GM23248 (cell line): Measurements from ENCODE around the gene TMEM50A. TPM values are rescaled to one million over a fixed set of nuclear protein-coding genes. Genes with fewer than 3 reads are reported as not detected.
"Not testable (repeated sequence)": the region's sequence is repeated elsewhere in the genome, so short reads cannot be mapped to it uniquely, and the experiment has no call there.

Source experiments
- DNase-seq: peaks from one replicate; pipeline ENCODE4 v3.0.0-alpha.2; 2015
- H2AFZ ChIP-seq: fragments of 200-600 bp; sonication (generic); 2 replicates; pipeline ENCODE4 v1.6.1; 2016; ENCODE audit warnings: antibody characterized with exemption
- H3F3A ChIP-seq: fragments of 200-600 bp; sonication (generic); 2 replicates; pipeline ENCODE4 v1.6.1; 2016; ENCODE audit warnings: mild to moderate bottlenecking, antibody characterized with exemption, mixed run types; ENCODE audit not compliant: insufficient read depth
- H3K27ac ChIP-seq: fragments of 200-600 bp; sonication (generic); 2 replicates; pipeline ENCODE4 v1.5.1; 2016; ENCODE audit warnings: mild to moderate bottlenecking
- H3K27me3 ChIP-seq: fragments of 200-600 bp; sonication (generic); replicated peaks from 2 replicates; pipeline ENCODE4 v1.6.1; 2016; ENCODE audit warnings: mild to moderate bottlenecking; ENCODE audit not compliant: insufficient read depth
- H3K36me3 ChIP-seq: fragments of 200-600 bp; sonication (generic); 2 replicates; pipeline ENCODE4 v1.6.1; 2016; ENCODE audit warnings: low read depth, mild to moderate bottlenecking
- H3K4me1 ChIP-seq: fragments of 200-600 bp; sonication (generic); 2 replicates; pipeline ENCODE4 v1.6.1; 2016; ENCODE audit warnings: mild to moderate bottlenecking; ENCODE audit not compliant: insufficient read depth
- H3K4me2 ChIP-seq: fragments of 200-600 bp; sonication (generic); one replicate; pipeline ENCODE4 v1.6.1; 2016; ENCODE audit warnings: mild to moderate bottlenecking; ENCODE audit not compliant: unreplicated experiment
- H3K4me3 ChIP-seq: fragments of 200-600 bp; sonication (generic); 2 replicates; pipeline ENCODE4 v1.5.1; 2016; ENCODE audit warnings: mild to moderate bottlenecking
- H3K79me2 ChIP-seq: fragments of 200-600 bp; sonication (generic); 2 replicates; pipeline ENCODE4 v1.6.1; 2016; ENCODE audit warnings: mild to moderate bottlenecking; ENCODE audit not compliant: insufficient read depth
- H3K9ac ChIP-seq: fragments of 200-600 bp; sonication (generic); 2 replicates; pipeline ENCODE4 v1.6.1; 2016; ENCODE audit warnings: mild to moderate bottlenecking
- H3K9me2 ChIP-seq: fragments of 200-600 bp; sonication (generic); 2 replicates; pipeline ENCODE4 v1.6.1; 2016; ENCODE audit warnings: mixed run types, mild to moderate bottlenecking, moderate library complexity; ENCODE audit not compliant: insufficient read depth
- H3K9me3 ChIP-seq: fragments of 200-600 bp; sonication (generic); one replicate; pipeline ENCODE4 v1.6.1; 2017; ENCODE audit warnings: low read depth
- H4K20me1 ChIP-seq: fragments of 200-600 bp; sonication (generic); 2 replicates; pipeline ENCODE4 v1.6.0; 2016; ENCODE audit not compliant: insufficient read depth
- WGBS, 2 experiments: methylation state at CpG; one replicate each; pipeline ENCODE4 v1.1.6; 2015 to 2017; ENCODE audit warnings: low lambda C conversion rate in 2 of 2, low coverage in 1 of 2; ENCODE audit errors: missing lambda C conversion rate in 2 of 2; 5-methylcytosine and 5-hydroxymethylcytosine counted together
- in situ Hi-C: fragments of 300-500 bp; cut with MboI; formaldehyde crosslinking; loops from 2 replicates; pipeline ENCODE4 v1.15.0; 2020
- polyA plus RNA-seq: library from polyadenylated mRNA; unstranded; fragments of >200 nt; fragmentation: Nextera tagmentation; extraction: Ambion mirVana; gene quantifications from 2 replicates; pipeline ENCODE4 v1.2.1, GENCODE V29; 2016
- total RNA-seq: library from RNA; depleted of rRNA; stranded (reverse); fragments of >200 nt; shearing (Covaris generic); gene quantifications from 2 replicates; pipeline ENCODE4 v1.2.3, GENCODE V29; 2014; rRNA removed

Gene TMEM50A
- total and polyA plus RNA-seq, 2 experiments from 2014 or later, result 213 to 455 TPM

- H3K36me3 ChIP-seq, DNase-seq, H3K27me3 ChIP-seq, H3K79me2 ChIP-seq, H4K20me1 ChIP-seq, H3F3A ChIP-seq, H3K9me2 ChIP-seq, H3K27ac ChIP-seq, H2AFZ ChIP-seq, H3K4me1 ChIP-seq, H3K4me3 ChIP-seq, H3K9me3 ChIP-seq, H3K4me2 ChIP-seq, H3K9ac ChIP-seq: not testable (repeated sequence)
- in situ Hi-C loops, result loop anchor here (10.0 kb wide), 1 partner anchor 109 kb away; no protein-coding TSS in a partner anchor
- 76 to 77% methylated on average over 9 of the region's 12 CpGs for WGBS, 2 experiments
Observed at GRCh38 chr1:25405731-25406305, 67.7 kb downstream of the TMEM50A start.

DNA sequence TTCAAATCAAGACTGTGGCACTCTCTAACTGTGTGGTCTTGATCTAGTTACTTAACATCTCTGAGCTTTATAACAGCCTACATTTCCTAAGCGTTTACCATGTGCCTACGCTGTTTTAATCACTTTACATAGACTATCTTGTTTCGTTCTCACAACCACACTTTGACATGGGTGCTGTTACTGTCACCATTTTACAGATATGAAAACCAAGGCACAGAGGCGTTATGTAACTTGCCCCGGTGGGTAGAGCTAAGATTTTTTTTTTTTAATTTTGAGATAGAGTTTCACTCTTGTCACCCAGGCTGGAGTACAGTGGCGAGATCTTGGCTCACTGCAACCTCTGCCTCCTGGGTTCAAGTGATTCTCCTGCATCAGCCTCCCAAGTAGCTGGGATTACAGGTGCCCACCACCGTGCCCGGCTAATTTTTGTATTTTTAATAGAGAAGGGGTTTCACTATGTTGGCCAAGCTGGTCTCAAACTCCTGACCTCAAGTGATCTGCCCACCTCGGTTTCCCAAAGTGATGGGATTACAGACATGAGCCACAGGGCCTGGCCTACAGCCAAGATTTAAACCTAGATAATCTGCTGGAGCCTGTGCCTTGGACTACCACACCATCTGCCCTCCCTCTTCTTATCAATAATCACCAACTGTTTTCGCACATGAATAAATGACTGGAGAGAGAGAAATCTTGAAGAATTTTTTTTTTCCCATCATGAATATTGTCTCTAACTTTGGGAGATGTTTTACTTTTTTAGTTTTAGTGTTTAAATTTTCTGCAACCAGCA, 71.7 kb downstream of the TMEM50A start:
- H3K27ac ChIP-seq, H3F3A ChIP-seq, H3K4me1 ChIP-seq, H3K9me2 ChIP-seq, H4K20me1 ChIP-seq, DNase-seq, H3K79me2 ChIP-seq, H3K4me3 ChIP-seq, H3K9ac ChIP-seq, H3K27me3 ChIP-seq, H3K36me3 ChIP-seq, H2AFZ ChIP-seq, H3K4me2 ChIP-seq, H3K9me3 ChIP-seq: not testable (repeated sequence)
- 88 to 90% methylated on average over 10 of the region's 10 CpGs for WGBS, 2 experiments
- in situ Hi-C loops, result loop anchor here (10.0 kb wide), 1 partner anchor 105 kb away; no protein-coding TSS in a partner anchor

Other genes starting within 250 kb of the TMEM50A start
- gene SYF2, start 105.8 kb upstream of the TMEM50A start, total RNA-seq, result 31.7 and 50.3 TPM in 2 replicates
- gene SYF2, start 105.8 kb upstream of the TMEM50A start, polyA plus RNA-seq, result 39.9 and 40.5 TPM in 2 replicates
- 138 and 139 TPM in 2 replicates for gene RSRP1, start 90.9 kb upstream of the TMEM50A start, total RNA-seq
- 86.8 and 113 TPM in 2 replicates for gene RSRP1, start 90.9 kb upstream of the TMEM50A start, polyA plus RNA-seq
- gene RHD, start 65.8 kb upstream of the TMEM50A start, total RNA-seq, result 0.25 TPM in 1 of 2 replicates, not detected in the other
- 0.32 and 0.33 TPM in 2 replicates for gene RHD, start 65.8 kb upstream of the TMEM50A start, polyA plus RNA-seq
- 0.43 and 0.89 TPM in 2 replicates for gene RHCE, start 82.5 kb downstream of the TMEM50A start, total RNA-seq
- 0.90 and 1.6 TPM in 2 replicates for gene RHCE, start 82.5 kb downstream of the TMEM50A start, polyA plus RNA-seq
- 16.8 and 18.0 TPM in 2 replicates for gene MACO1, start 92.6 kb downstream of the TMEM50A start, total RNA-seq
- gene MACO1, start 92.6 kb downstream of the TMEM50A start, polyA plus RNA-seq, result 10.7 and 12.4 TPM in 2 replicates
- gene LDLRAP1, start 205.3 kb downstream of the TMEM50A start, total RNA-seq, result 22.5 and 23.6 TPM in 2 replicates
- 26.9 and 29.5 TPM in 2 replicates for gene LDLRAP1, start 205.3 kb downstream of the TMEM50A start, polyA plus RNA-seq